GM21447 (cell line): Measurements from ENCODE around the gene KCTD5.

Source experiments
- ATAC-seq: cut with Tn5 transposase; IDR thresholded peaks from one replicate; pipeline ENCODE4 v1.9.1; 2021; ENCODE audit not compliant: unreplicated experiment

Gene KCTD5

DNA sequence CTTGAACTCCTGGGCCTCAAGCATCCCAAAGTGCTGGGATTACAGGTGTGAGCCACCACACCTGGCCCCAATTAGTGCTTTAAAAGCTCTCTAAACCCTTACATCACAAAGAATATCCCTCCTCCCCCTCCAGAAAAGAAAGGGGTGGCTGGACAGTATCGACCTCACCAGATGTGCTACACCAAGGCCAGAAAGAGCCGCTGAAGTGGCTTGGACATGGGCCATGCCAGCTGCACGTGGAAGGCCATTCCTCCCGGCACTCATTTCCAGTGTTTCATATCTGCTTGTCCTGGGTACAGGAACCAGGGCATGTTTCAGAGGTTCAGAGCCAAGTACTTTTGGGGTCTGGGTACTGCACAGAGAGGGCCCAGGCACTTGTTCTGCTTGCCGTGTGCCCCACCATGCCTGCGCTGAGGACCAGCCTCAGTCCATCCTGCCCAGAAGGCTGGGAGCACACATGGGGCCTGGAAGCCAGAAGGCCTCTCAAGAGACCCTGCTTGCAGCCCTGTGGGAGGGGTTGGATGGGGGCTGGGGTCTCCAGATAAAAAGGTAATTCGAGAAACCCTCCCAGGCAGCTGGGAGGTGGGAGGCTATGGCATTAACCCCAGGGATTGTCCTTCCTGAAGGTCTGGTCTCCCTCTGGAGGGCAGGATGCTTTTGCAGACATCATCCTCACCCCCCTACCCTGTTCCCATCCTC lies 66.6 kb downstream of the KCTD5 start:
- ATAC-seq, result no peak

DNA sequence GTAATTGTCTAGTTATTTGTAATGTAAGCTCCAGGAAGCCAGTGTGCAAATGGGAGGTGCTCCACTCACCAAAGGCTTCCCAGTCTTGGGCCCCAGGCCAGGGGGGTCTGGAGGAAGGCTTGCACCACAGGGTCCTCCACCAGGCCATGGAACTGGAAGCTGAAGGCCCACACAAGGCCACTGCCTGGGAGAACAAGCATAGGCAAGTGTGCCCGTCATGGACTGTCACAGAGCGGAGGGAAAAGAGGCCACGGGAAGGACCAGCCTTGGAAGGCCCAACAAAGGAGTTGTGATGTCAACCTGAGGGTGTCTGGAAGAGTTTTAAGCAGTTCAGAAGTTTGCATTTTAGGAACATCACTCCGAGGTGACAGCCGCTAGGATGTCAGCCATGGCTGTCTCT lies 67.2 kb downstream of the KCTD5 start:
- ATAC-seq, result no peak

DNA sequence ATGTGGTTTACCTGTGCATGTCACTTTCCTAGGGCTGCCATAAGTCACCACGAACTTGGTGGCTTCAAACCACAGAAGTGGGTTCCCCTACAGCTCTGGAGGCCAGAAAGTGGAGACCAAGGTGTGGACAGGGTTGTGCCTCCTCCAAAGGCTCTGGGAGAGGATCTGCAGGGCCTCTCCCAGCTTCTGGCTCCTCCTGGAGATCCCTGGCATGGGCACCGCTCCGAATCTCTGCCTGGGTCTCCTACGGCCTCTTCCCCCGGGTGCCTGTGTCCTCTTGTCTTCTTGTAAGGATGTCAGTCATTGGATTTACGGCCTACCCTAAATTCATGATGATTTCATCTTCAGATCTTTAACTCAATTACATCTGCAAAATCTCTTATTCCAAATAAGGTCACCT lies 67.6 kb downstream of the KCTD5 start:
- no peak for ATAC-seq

DNA sequence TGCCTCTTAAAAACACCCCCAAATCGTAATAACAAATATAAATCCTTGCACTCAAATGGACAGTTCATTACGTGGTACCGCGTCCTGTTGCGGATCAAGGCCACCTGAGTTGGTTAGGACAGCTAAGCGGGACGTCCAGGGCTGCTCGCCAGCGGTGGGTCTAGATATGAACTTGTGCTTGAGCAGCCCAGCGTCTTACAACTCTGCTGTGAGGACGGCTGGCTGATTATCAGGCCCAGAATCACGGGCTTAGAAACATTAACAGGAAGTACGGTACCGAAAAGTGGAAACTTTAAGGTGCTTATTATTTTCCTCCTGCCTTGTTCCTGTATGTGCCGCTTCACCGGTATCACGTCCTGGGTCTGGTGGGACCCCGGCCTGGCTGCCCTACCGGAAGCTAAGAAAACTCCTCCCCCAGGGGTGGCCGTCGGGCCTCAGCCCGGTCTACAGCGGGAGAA lies 69.3 kb downstream of the KCTD5 start:
- ATAC-seq, result no peak

DNA sequence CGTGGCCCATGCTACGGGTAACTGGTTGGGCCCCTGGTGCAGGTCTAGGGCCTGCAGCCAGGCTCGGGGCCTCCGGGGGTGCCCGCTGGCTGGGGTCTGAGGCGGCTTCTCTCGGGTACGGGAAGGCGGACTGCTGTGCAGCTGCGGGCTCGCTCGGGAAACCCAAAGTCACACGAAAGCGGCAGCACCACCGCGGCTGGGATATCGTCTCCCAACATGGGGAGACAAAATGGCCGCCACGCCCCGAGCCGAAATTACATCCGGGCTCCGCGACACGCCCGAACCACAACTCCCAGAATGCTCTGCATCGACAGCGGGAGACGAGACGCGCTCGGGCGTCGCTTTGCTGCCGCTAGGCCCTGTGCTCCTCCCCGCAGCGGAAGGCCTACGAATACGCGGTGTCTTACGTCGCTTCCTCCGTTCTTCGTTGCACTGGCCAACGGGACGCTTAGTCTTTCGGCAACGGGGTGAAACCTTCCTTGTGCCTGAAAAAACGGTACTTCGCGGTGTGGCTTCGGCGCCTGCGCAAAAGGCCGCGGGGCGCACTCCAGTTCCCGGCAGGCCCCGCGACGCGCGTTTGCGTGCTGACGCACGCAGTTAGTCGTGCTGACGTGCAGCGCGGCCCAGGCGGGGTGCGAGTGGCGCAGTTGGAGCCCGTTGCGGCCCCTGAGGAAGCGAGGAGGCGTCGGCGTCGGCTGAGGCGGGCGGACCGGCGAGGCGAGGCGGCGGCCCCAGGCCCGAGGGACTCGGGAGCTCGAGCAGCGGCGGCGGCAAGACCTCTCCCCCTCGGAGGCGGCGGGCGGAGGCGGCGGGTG lies 69.9 kb downstream of the KCTD5 start, which contains the start of gene SRRM2:
Gene SRRM2, plus strand, starts transcription at position 604 of the 815 bp plus-strand sequence. CDS start 3,727 bp downstream, outside the sequence.
- ATAC-seq, result peak; percentile 73

DNA sequence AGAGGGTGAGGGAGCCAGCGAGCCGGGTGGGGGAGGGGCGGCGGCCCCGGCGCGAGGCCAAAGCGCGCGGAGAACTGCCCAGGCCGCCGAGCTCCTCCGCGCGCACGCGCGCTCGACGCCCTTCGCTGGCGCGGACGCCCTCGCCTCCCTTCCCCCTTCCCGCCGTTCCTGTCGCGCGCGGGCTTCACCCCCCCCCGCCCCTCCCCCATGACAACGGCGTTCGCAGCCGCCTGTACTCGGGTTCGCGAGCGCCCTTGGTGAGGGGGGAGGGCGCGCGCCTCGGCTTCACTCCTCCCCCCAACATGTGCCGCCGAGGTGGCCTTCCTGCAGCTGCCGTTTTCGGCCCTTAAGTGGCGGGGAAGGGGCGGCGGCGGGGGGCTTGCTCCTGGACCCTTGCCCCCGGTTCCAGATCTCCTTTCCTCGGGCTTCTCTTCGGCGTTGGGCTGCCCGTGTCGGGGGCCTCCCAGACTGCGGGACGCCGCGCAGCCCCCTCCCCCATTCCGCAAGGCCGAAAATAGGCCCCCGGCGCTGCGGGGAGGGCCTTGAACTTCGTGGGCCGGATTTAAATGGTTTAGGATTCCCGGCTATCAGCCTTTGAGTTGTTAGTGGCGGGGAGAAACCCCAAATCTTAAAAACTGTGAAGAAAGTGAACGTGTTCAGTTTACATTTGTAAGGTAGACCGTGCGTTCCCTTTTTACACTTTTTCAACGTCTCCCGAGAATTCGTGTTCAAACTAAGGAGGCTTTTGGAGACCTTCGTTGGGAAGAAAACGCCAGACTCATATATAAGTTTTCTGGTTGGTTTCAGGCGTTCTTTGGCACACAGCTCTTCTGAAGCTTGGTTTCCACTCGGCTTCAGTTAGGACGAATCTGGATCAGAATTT lies 70.8 kb downstream of the KCTD5 start:
- ATAC-seq, result peak; percentile 31

DNA sequence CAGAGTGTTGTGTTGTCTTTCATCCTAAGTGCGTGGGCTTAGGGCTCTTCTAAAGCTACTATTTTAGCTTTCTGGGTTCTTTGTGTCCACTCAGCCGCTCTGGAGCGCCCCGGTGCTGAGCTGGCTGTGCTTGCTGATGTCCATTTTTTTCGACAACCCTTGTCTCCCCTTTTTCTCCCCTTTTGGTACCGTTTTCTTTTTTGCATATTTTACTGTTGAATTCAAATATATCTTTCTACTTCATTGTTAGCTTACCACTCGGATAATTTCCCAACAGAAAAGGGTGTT lies 71.4 kb downstream of the KCTD5 start:
- no peak for ATAC-seq

DNA sequence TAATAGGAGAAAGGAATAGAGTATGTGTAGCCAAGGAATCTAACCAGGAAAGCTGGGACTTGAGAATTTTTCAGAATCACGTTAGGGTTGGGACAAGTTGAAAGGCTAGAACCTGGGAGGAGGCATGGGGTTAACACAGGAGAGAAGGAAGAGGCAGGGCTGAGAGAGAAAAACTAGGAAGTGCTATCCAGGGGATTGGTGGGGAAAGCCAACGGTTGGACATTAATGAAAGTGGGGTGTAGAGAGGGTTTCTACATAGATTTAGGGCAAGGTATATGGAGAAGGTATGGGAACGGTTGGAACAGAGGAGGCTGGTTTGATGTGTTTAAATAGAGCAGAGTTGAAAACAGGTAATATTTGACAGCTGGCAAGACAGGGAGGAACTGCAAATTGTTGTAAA lies 72.8 kb downstream of the KCTD5 start:
- no peak for ATAC-seq

DNA sequence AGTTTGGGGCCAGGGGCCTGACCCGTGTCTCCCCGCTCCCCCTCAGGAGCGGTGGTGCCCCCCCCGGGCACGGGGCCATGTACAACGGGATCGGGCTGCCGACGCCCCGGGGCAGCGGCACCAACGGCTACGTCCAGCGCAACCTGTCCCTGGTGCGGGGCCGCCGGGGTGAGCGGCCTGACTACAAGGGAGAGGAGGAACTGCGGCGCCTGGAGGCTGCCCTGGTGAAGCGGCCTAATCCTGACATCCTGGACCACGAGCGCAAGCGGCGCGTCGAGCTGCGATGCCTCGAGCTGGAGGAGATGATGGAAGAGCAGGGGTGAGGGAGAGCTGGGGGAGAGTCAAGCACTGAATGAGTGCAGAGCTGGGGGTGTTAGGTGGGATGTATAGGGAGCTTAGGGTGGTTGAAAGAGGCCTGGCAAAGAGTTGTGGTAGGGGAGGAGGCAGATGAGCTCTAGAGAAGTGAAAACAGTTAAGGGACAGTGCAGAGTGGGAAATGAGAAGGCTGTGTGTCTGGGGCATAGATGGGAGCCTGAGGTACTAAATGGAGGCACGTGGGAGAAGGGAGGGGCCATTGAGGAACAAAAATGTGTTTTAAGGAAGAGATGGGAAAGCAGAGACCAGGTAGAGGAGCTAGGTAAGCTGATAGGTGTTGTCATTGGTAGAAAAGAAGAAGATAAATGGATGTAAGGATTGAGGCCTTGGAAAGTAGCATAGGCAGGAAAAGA lies 74.1 kb downstream of the KCTD5 start:
- ATAC-seq, result no peak

DNA sequence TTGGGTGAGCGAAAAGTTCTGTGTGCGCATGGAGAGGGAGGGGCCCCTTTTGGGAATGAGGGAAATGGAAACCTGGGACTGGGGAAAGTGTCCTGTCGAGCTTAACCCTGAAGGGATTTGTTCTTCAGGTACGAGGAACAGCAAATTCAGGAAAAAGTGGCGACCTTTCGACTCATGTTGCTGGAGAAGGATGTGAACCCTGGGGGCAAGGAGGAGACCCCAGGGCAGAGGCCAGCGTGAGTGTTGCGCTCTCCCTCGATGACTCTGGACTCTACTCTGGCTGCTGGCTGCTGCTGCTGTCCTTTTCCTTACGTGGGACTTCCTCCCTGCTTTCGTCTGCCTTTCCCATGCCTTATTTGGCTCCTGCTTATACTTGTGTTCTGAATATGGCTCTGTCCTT lies 75.0 kb downstream of the KCTD5 start:
- ATAC-seq, result no peak
